Breast epithelium (tissue), 3 donors: ENCODE results near the gene GTF2IRD1.

Experiments used
- CTCF ChIP-seq, 3 donors: fragments of 450-650 bp; IDR thresholded peaks; one replicate each; pipeline ENCODE4 v1.5.1; 2016 to 2017; ENCODE audit warnings: antibody characterized with exemption in 3 of 3, mild to moderate bottlenecking in 3 of 3, moderate library complexity in 3 of 3
- POLR2A ChIP-seq: fragments of 450-650 bp; IDR thresholded peaks from one replicate; pipeline ENCODE4 v1.6.1; 2016; ENCODE audit warnings: antibody characterized with exemption, mild to moderate bottlenecking, moderate library complexity
- POLR2AphosphoS5 ChIP-seq, 3 donors: sonication (generic); formaldehyde crosslinking; IDR thresholded peaks; one replicate each; pipeline ENCODE4 v1.6.1; 2017; ENCODE audit warnings: antibody characterized with exemption in 3 of 3

GRCh38 chr7:74452748-74453321, 871 bp upstream of the GTF2IRD1 start:
- TF ChIP-seq CTCF (IDR thresholded peaks at IDR 0.05) (no peak), POLR2A (no peak), POLR2AphosphoS5 (IDR thresholded peaks at IDR 0.05) (no peak)
